Neural cell (in vitro differentiated cells): ENCODE data around the gene SPATA7. TPM values are rescaled to one million over a fixed set of nuclear protein-coding genes. Genes with fewer than 3 reads are reported as not detected.

Experiments used
- H2AFZ ChIP-seq: fragments of 200-600, 300-800 bp; sonication (generic), shearing (Covaris generic); 2 replicates; pipeline ENCODE4 v1.6.0; 2014; ENCODE audit warnings: low read depth, mild to moderate bottlenecking, antibody characterized with exemption, low read length, moderate library complexity
- H3F3A ChIP-seq: fragments of 200-600 bp; shearing (Covaris generic); 2 replicates; pipeline ENCODE4 v1.6.1; 2016; ENCODE audit warnings: mild to moderate bottlenecking, moderate library complexity, mixed read lengths, antibody characterized with exemption, low read length; ENCODE audit not compliant: insufficient read depth, poor library complexity, severe bottlenecking
- H3K27ac ChIP-seq: fragments of 200-600, 300-800 bp; sonication (generic), shearing (Covaris generic); 2 replicates; pipeline ENCODE4 v1.5.1; 2014; ENCODE audit warnings: mild to moderate bottlenecking, low read length, moderate library complexity
- H3K27me3 ChIP-seq: fragments of 300-800, 200-600 bp; sonication (generic), shearing (Covaris generic); 2 replicates; pipeline ENCODE4 v1.6.0; 2014; ENCODE audit warnings: mild to moderate bottlenecking, low read depth, low read length, moderate library complexity; ENCODE audit not compliant: insufficient read depth
- H3K36me3 ChIP-seq: fragments of 300-800, 200-600 bp; sonication (generic), shearing (Covaris generic); 2 replicates; pipeline ENCODE4 v1.5.1; 2014; ENCODE audit warnings: mild to moderate bottlenecking, antibody characterized with exemption, low read length, moderate library complexity; ENCODE audit not compliant: insufficient read depth
- H3K4me2 ChIP-seq: fragments of 300-800, 200-600 bp; sonication (generic), shearing (Covaris generic); 2 replicates; pipeline ENCODE4 v1.6.0; 2014; ENCODE audit warnings: mild to moderate bottlenecking, low read length
- H3K4me3 ChIP-seq: fragments of 300-800, 200-600 bp; sonication (generic), shearing (Covaris generic); 2 replicates; pipeline ENCODE4 v1.5.1; 2014; ENCODE audit warnings: mild to moderate bottlenecking, low read length, moderate library complexity
- H3K79me2 ChIP-seq: fragments of 200-600 bp; shearing (Covaris generic); replicated peaks from 2 replicates; pipeline ENCODE4 v1.6.0; 2014; ENCODE audit warnings: mild to moderate bottlenecking, low read length, moderate library complexity; ENCODE audit not compliant: insufficient read depth
- H3K9ac ChIP-seq: fragments of 300-800, 200-600 bp; sonication (generic), shearing (Covaris generic); 2 replicates; pipeline ENCODE4 v1.6.1; 2016; ENCODE audit warnings: mild to moderate bottlenecking, low read length, mixed read lengths
- H3K9me2 ChIP-seq: fragments of 200-600 bp; shearing (Covaris generic); 2 replicates; pipeline ENCODE4 v1.6.1; 2016; ENCODE audit warnings: mild to moderate bottlenecking, low read length, mixed read lengths; ENCODE audit not compliant: insufficient read depth
- H3K9me3 ChIP-seq: fragments of 200-600, 300-800 bp; sonication (generic), shearing (Covaris generic); 2 replicates; pipeline ENCODE4 v1.6.1; 2016; ENCODE audit warnings: mild to moderate bottlenecking, mixed run types, low read length, moderate library complexity, mixed read lengths
- H4K20me1 ChIP-seq: fragments of 200-600 bp; shearing (Covaris generic); 2 replicates; pipeline ENCODE4 v1.6.1; 2016; ENCODE audit warnings: mild to moderate bottlenecking, mixed run types; ENCODE audit not compliant: insufficient read depth
- EP300 ChIP-seq: fragments of 450-650 bp; conservative IDR thresholded peaks from 2 replicates; pipeline ENCODE4 v1.6.1; 2014; ENCODE audit warnings: antibody characterized with exemption, mild to moderate bottlenecking, moderate library complexity; ENCODE audit not compliant: poor library complexity, severe bottlenecking
- EZH2 ChIP-seq: fragments of 200-600, 300-800 bp; shearing (Covaris generic), sonication (generic); IDR thresholded peaks from 2 replicates; pipeline ENCODE4 v1.6.1; 2014; ENCODE audit warnings: antibody characterized with exemption, low read length, borderline replicate concordance, mild to moderate bottlenecking; ENCODE audit not compliant: insufficient read depth, poor library complexity, severe bottlenecking
- MXI1 ChIP-seq: fragments of 450-650 bp; conservative IDR thresholded peaks from 2 replicates; pipeline ENCODE4 v1.6.1; 2014; ENCODE audit warnings: antibody characterized with exemption, mild to moderate bottlenecking; ENCODE audit not compliant: poor library complexity, severe bottlenecking
- POLR2AphosphoS5 ChIP-seq: IDR thresholded peaks from 2 replicates; pipeline ENCODE4 v1.6.1; 2012
- RAD21 ChIP-seq: fragments of 450-650 bp; conservative IDR thresholded peaks from 2 replicates; pipeline ENCODE4 v1.6.1; 2014; ENCODE audit warnings: antibody characterized with exemption, mild to moderate bottlenecking, moderate library complexity
- REST ChIP-seq: IDR thresholded peaks from 2 replicates; pipeline ENCODE4 v1.6.1; 2012; ENCODE audit warnings: borderline replicate concordance
- SMC3 ChIP-seq: fragments of 450-650 bp; conservative IDR thresholded peaks from 2 replicates; pipeline ENCODE4 v1.6.1; 2014; ENCODE audit warnings: antibody characterized with exemption, mild to moderate bottlenecking, moderate library complexity; ENCODE audit not compliant: poor library complexity
- TAF1 ChIP-seq: IDR thresholded peaks from 2 replicates; pipeline ENCODE4 v1.6.1; 2012; ENCODE audit warnings: low read depth
- polyA plus RNA-seq: library from polyadenylated mRNA; depleted of rRNA; stranded (reverse); fragments of >200 nt; gene quantifications from 2 replicates; pipeline ENCODE4 v1.2.3, GENCODE V29; 2014
- TF ChIP-seq, protein P1 (sequence below): fragments of 450-650 bp; IDR thresholded peaks from 2 replicates; pipeline ENCODE4 v1.5.1; 2014; ENCODE audit warnings: antibody characterized with exemption, mild to moderate bottlenecking, moderate library complexity; ENCODE audit not compliant: poor library complexity, severe bottlenecking

SPATA7 gene
- polyA plus RNA-seq, 1 donor from 2014 or later = 31.4 TPM

- TF ChIP-seq POLR2AphosphoS5 (no peak), MXI1 (no peak), EZH2 (no peak), SMC3 (no peak)
- TF ChIP-seq, protein P1, sequence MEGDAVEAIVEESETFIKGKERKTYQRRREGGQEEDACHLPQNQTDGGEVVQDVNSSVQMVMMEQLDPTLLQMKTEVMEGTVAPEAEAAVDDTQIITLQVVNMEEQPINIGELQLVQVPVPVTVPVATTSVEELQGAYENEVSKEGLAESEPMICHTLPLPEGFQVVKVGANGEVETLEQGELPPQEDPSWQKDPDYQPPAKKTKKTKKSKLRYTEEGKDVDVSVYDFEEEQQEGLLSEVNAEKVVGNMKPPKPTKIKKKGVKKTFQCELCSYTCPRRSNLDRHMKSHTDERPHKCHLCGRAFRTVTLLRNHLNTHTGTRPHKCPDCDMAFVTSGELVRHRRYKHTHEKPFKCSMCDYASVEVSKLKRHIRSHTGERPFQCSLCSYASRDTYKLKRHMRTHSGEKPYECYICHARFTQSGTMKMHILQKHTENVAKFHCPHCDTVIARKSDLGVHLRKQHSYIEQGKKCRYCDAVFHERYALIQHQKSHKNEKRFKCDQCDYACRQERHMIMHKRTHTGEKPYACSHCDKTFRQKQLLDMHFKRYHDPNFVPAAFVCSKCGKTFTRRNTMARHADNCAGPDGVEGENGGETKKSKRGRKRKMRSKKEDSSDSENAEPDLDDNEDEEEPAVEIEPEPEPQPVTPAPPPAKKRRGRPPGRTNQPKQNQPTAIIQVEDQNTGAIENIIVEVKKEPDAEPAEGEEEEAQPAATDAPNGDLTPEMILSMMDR = no peak
- no peak overlapping the region for H3K4me2 ChIP-seq
- no peaks in the 10 kb centered on the region for H3K9me2 ChIP-seq
- no peak overlapping the region for H2AFZ ChIP-seq
- no peaks in the 10 kb centered on the region for H3F3A ChIP-seq
- H3K36me3 ChIP-seq = peaks cover 18% of the 10 kb centered on the region
- no peaks in the 10 kb centered on the region for H3K27me3 ChIP-seq
- no peaks in the 10 kb centered on the region for H3K9me3 ChIP-seq
- no peak overlapping the region for H3K9ac ChIP-seq
- no peaks in the 10 kb centered on the region for H3K79me2 ChIP-seq
- H3K27ac ChIP-seq = no peak overlapping the region
- H3K4me3 ChIP-seq = no peak overlapping the region
- H4K20me1 ChIP-seq = no peaks in the 10 kb centered on the region
Measured at GRCh38 chr14:88463318-88463717, 77.9 kb downstream of the SPATA7 start.

- TF ChIP-seq REST = no peak
- no peak for TF ChIP-seq RAD21
- TF ChIP-seq, protein P1 = no peak
- TF ChIP-seq EZH2 = no peak
- TF ChIP-seq MXI1 = no peak
- no peak for TF ChIP-seq EP300
- no peak for TF ChIP-seq TAF1
- TF ChIP-seq POLR2AphosphoS5 = no peak
- TF ChIP-seq SMC3 = no peak
- Histone ChIP-seq H3K4me3 (no peak overlapping the region), H3F3A (no peaks in the 10 kb centered on the region), H2AFZ (no peak overlapping the region), H3K9ac (no peak overlapping the region), H3K27me3 (no peaks in the 10 kb centered on the region), H3K36me3 (peaks cover 5% of the 10 kb centered on the region), H3K27ac (no peak overlapping the region), H3K4me2 (no peak overlapping the region), H3K9me2 (no peaks in the 10 kb centered on the region), H4K20me1 (no peaks in the 10 kb centered on the region), H3K79me2 (no peaks in the 10 kb centered on the region), H3K9me3 (no peaks in the 10 kb centered on the region)
Measured at GRCh38 chr14:88468406-88468805, 82.9 kb downstream of the SPATA7 start.
